GM21423 (cell line): ENCODE measurements around the gene PAWR.
A peak's percentile ranks its signal among the peaks of the same experiment; 100 is the strongest.
"Not testable (repeated sequence)": the region's sequence is repeated elsewhere in the genome, so short reads cannot be mapped to it uniquely, and the experiment has no call there.

Experiments used
- ATAC-seq: cut with Tn5 transposase; IDR thresholded peaks from one replicate; pipeline ENCODE4 v1.9.1; 2021; ENCODE audit warnings: mild to moderate bottlenecking, moderate library complexity; ENCODE audit not compliant: unreplicated experiment

PAWR gene

DNA sequence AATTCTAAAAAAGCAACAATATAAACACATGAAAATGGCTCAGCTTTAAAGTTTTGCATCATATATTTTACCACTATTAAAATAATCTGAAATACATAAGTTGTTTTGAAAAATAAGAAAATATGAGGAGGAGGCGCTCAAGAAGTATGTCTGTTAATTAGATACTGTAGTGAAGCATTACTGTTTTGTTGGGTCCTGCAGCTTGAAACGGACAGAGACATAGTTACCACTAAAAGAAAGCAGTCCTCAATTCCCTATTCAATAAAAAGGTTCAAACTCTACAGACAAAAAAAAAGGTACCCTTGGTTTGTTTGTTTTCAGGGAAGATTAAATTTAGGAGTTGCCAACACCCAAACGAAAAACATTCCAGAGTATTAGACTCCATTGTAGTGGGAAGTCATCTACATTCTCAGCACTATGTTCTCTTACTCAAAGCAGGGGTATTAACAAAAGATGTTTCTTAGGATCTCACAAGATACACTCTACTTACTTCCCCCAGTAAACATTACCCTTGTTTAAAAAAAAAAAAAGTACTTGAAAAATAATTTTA, 3.0 kb downstream of the PAWR start:
- no peak for ATAC-seq

DNA sequence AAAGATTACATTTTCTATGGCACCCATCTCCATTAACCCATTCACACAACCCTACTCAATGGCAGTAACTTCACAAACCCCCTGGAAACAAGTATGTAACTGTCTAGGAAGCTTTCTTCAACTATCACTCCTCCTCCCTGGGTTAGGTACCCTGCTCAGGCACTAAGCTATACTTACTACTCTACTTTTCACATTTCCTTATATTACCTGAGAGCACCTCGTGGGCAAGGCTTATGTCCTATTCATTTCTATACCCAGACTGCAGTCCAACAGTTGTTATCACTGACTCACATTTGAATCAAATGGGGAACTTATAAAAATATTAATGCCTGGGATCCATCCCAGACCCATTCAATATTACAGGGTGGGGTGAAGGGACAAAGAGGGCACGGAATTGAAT, 4.6 kb downstream of the PAWR start:
- no peak for ATAC-seq

DNA sequence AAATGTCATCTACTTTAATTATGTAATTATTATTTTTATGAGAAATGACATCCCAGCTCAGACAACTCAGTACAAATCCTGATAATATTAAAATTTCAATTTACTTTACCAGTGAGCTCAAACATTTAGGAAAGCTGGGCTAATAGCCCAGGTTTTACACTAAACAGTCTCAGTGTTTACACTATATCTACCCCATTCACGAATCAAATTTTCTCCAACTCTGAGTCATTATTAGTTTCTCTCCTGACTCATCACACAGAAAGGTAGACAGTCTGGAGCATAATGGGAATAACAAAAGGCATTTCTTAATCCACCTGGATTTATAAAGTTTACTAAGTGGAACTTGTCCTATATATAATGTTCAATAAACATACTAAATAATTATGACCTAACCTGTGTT, 5.7 kb downstream of the PAWR start:
- no peak for ATAC-seq

DNA sequence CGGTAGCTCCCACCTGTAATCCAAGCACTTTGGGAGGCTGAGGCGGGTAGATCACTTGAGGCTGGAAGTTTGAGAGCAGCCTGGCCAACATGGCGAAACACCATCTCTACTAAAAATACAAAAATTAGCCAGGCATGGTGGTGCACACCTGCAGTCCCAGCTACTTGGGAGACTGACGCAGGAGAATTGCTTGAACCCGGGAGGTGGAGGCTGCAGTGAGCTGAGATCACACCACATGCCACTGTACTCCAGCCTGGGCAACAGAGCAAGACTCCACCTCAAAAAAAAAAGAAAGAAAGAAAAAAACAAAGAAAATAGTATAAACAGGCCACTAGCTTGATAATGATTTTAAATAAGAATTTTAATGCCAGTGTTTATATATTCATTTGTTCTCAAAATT, 6.4 kb downstream of the PAWR start:
- not testable (repeated sequence) for ATAC-seq

DNA sequence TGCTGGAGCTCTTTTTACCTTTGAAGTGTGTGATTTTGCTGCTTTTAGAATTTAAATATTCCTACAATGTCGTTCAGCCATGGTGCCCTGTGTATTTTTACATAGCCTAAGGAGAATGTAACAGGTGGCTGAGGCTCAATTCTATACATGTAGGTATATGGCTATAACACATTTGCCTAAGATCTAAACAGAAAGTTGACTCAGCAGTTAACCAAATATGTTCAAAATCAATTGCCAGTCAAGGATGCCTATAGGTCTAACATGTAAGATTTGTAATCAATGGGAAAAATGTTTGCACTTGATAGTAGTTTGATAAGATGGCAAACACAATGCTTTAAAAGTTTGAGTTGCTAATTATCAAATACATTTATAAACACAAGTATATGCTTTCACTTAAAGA, 8.2 kb downstream of the PAWR start:
- ATAC-seq: no peak

DNA sequence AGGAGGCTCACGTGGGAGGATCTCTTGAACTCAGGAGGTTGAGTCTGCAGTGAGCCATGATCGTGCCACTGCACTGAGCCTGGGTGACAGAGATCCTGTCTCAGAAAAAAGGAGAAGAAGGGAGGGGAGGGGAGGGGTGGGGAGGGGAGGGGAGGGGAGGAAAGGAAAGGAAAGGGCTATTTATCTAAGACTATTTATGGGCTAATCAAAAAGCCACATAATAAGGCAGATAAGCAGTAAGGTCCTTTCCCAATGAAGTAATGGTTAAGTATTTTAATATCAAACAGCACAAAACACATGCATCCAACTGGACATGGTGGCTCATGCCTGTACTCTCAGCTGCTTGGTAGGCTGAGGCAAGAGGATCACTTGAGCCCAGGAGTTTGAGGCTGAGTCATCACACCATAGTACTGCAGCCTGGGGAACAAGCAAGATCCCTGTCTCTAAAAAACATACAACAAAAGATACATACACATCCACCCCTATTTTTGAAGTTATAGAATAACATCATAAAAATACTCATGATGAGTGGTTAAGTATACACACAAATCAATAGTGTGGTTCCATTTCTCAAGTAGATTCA, 9.7 kb downstream of the PAWR start:
- ATAC-seq: no peak

DNA sequence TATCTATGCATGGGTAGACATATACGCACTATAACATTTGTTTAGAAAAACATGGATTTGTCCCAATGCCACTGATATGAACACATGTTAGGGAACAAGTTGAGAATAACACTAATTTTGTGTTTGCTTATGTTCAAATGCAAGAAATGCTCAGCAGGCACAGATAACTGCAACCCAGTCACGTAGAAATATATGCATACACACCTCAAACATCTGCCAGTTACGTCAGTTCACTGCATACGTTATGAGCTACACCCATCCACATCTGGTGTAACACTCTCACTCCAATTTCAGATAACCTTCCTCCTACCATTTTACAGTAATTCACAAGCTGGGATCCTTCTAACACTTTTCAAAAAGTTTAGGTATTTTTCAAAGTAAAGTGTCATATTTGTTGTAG, 10.7 kb downstream of the PAWR start:
- no peak for ATAC-seq

DNA sequence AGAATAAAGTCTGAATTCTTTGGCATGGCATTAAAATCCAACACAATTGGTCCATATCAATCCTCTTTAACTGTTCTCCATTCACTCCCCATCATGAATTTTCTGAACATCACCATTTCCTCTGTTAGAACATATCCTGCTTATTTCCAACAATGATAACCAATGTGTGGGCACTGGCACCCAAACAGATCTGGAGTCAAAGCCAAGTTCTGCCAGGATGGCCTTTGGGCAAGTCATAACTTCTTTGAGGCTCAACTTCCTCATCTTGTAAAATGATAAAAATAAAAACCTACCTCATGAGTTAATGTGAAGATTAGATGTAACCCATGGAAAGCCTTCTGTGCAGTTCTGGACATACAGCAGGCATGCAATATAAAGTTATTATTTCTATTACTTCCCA, 12.5 kb downstream of the PAWR start:
- ATAC-seq: no peak

DNA sequence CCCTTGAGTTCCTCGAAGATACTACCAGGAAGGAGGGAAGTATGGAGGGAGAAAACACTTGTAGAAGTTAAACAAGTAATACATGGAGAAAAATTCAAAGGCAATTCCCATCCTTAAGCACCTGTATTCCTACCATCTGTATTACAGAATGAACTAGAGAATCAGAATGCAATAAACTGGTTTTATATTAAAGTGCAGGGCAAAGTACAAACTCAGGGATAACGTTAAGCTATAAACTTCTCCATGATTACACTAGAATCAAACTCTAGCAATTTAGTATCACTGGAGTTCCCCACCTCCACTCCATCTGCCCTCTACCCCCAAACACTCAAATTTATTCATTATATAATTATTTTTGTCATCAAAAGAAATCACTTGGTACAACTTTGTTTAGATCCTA, 13.1 kb downstream of the PAWR start:
- ATAC-seq: no peak

DNA sequence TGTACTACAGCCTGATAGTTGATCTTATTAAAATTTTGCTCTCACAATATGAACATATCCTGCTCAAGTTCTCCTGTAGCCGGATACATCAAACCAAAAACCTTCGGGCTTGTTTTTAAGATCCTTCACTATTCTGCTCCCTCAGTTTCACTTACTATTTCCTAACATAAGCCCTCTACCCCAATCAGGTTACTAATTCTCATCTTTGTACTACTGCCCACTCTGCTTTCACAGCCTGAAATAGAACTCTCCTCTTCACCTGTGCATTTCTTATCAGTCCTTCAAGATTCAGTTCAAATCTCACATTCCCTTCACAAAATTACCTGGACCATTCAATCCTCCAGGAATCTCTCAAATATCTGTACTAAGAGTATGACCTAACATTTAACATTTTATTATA, 14.2 kb downstream of the PAWR start:
- no peak for ATAC-seq

DNA sequence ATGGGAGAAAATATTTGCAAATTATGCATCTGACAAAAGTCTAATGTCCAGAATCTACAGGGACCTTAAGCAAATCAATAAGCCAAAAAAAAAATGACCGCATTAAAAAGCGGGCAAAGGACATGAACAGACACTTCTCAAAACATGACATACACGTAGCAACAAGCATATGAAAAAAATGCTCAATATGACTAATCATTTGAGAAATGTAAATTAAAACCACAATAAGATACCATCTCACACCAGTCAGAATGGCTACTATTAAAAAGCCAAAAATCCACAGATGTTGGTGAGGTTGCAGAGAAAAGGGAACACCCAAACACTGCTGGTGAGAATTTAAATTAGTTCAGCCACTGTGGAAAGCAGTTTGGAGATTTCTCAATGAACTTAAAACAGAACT, 16.1 kb downstream of the PAWR start:
- no peak for ATAC-seq

DNA sequence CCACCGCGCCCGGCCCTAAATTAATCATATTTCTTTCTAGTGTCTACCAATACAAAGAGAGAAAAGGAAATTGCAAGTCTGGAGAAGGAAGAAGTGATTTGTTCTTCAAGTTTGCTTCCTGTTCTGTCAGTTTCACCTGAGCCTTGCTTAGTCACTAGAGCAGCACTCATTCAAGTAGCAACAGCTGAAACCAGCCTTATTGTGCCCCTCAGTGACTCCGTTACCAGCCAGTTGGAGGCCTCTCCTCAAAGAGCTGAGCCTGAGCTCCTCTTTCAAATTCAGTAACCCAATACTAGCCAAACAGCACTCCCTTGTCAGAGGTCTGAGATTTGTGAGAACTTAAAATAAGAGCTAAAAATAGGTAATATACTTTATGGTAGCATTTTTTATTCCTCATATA, 17.4 kb downstream of the PAWR start:
- ATAC-seq: no peak

DNA sequence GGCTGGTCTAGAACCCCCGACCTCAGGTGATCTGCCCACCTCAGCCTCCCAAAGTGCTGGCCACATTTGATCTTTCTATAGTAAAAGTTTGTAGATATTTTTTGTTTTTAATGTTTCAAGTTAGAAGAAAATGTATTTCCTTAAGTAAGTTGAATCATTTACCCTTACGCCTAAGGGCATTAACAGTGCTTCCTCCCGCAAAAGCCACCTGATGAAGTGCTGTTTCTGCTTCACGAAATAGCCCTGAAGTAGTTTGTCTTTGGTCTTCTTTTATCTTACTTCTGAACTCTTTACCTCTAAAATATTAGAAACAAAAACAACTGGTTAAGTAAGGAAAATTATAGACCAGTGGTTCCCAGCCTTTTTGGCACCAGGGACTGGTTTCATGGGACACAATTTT, 22.7 kb downstream of the PAWR start:
- no peak for ATAC-seq

DNA sequence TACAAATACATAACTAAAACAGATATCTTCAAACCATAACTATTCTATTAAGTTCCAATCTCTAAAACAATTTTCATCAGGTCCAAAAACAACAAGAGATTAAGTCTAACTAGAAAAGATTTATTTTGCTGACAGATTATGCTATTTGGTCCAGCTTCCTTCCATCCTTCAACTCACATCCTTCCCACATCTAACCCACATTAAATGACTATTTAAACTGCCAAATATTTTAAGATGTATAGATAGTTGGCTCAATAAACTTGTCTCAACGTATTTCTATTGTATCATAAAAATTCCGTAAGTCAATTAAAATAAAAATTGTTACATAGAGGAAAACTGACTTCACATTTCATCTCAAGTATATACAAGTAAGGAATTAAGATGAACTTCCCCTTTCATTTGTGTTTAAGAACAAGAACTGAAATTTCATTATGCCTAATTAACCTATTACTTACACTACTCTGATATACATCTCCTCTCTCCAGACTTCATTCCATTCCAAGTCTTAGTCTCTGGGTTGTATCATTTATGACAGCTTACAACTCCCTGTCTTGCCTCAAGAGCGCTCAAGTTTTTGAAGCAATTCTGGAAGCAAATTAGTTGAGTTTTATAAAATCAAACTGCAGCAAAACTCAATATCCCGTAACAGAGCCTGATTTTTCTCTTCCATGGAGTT, 25.4 kb downstream of the PAWR start:
- ATAC-seq: no peak

DNA sequence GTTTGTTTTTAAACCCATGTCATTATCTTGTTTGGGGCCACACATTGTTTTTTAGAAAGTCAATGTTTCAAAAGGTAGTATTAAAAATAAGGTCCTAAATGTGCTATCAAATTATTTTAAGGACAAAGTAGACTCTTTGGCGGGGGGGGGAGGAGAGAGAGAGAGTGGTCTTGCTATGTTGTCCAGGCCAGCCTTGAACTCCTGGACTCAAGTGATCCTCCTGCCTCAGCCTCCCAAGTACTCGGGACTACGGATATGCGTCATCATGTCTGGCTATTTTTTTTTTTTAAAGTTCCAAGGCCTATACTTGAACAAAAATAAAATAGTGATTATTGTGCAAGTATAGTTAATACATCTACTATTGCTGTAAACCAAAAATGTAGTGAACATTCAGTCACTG, 26.2 kb downstream of the PAWR start:
- ATAC-seq: no peak

DNA sequence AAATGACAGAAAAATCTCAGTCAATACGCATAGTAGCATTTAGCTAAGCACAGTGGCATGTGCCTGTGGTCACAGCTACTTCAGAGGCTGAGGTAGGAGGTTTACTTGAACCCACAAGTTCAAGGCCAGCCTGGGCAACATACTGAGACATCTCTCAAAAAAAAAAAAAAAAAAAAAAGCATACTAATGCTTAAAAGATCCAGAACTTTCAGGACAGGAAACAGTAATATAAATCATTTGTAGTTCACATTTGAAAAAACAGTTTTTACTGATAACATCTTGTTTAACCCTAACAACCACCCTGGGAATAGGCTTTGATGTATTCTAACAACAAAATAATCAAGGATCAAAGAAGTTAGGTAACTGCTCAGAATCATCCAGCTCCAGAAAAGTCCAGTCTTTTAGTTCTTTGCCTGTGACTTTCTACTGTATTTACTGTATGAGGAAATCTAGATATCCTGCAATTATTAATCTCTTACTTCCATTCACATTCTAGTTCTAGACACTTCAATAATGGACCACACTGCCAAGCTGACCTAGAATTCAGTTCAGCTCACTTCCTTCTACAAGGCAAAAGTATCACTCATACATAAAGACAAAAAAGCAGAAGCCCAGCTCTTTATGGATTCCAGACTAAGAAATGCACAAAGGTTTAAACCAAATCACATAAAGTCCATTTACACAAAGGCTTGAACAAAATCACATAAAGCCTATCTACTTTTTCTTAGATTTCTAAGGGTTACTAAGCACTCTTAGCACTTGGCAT, 28.5 kb downstream of the PAWR start:
- peak; percentile 50 for ATAC-seq

DNA sequence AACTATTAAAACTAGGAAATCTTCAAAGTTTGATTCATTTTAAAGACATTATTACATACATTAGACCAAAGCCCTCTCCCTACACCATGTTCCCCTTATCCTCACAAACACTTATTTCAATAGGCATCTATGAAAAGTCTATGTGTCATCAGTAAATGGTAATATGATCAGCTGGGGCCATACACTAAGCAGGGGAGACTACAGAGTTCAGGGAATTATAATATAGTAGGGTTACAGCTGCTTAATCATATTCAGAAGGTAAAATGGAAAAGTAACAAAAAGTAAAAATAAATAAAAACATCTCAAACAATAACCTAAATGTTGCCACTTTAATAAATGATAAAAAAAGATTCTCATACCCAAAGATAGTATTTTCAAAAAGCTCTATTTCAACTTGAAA, 29.1 kb downstream of the PAWR start:
- no peak for ATAC-seq

DNA sequence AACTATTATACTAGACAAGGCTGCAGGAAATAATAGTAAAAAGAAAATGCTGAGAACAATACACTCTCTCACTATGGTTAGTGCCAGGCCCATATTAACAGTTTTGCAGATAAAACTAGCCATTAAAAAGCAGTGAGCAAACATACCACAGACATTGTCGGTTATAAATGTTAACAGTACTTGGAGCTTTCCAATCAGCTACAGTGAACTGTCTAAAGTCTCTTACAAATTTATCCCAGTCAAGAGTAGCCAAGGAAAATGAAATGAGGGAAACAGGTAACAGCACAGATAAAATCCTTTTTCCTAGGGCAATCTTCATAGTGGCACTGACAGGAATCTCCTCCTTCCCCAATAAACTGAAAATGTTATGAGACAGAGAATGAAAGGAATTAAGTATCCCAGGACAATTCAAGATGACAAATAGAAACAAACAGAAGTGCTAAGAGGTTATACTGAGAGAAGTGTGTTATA, 30.8 kb downstream of the PAWR start:
- ATAC-seq: no peak

DNA sequence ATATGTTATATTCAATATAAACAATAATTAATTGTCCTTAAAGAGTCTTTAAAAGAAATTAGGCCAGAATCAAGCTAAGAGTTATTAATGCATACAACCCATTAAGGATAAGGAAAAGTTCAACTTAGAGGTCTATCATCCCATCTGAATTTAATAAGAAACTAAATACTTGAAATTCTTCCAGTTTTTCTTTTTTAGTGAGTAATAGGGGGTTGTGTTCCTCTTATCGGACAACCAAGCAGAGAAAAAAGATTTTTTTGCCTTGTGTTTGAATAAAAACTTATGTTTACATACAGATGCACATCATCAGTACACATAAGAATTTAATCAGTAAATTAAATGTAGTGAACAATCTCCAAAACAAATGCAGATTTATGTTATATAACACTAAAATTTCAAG, 32.5 kb downstream of the PAWR start:
- no peak for ATAC-seq

DNA sequence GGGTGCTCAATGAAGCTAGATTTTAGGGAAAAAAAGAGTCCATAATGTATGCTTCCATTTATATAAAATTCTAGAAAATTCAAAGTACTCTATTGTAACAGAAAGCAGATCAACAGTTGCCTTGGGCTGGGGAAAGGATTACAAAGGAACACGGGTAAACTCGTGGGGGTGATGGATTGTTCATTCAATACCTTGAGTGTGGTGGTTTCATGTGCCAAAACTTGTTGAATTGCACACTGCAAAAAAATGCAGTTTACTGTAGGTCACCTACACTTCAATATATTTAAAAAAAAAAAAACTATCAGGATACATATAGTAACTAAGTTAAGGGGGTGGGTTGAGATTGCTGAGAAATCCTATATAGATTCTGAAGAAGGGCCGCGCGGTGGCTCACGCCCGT, 33.6 kb downstream of the PAWR start:
- no peak for ATAC-seq

DNA sequence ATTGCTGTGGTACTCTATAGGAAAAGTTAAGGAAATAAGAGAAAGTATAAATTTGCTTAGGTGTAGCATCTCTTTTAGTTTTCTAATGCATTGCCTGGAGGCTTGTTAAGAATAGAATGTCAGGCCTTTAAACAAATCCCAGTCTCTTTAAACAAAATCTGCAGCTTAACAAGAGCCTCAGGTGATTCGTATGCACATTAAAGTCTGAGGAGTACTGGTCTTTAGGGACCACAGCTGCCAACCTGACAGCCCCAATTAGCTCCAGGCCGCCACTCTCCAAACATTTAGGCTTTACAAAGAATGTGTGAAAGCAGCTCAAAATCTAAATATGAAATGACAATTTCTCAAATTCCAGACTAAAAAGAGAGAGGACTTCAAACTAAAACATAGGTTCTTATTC, 35.7 kb downstream of the PAWR start:
- ATAC-seq: no peak

DNA sequence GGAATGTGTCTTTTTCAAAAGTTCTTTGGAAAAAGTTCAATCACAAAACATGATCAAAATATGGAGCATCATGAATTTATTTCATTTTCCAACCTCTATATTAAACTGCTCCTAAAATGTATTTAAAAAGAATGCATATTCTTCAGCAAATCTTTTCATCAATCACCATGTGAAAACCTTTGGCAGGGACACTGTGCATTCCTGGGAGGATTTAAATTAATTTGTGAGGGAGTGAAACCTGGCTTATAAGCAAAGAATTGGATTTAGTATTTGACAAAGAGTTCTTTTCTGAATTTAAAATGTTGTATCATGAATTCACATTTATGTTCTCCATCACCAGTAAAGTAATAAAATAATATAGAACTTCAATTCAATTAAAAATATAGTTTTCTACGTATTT, 38.2 kb downstream of the PAWR start:
- ATAC-seq: no peak
